Uterine smooth muscle cell (primary cell): ENCODE results near the gene AP4B1. TPM values are rescaled to one million over a fixed set of nuclear protein-coding genes. Genes with fewer than 3 reads are reported as not detected.

ENCODE experiments used
- total RNA-seq: library from RNA; depleted of rRNA; stranded (reverse); fragments of >200 nt; gene quantifications from 2 replicates; pipeline ENCODE4 v1.2.3, GENCODE V29; 2014

Gene AP4B1
- total RNA-seq: 19.0 and 29.9 TPM in 2 replicates

DNA sequence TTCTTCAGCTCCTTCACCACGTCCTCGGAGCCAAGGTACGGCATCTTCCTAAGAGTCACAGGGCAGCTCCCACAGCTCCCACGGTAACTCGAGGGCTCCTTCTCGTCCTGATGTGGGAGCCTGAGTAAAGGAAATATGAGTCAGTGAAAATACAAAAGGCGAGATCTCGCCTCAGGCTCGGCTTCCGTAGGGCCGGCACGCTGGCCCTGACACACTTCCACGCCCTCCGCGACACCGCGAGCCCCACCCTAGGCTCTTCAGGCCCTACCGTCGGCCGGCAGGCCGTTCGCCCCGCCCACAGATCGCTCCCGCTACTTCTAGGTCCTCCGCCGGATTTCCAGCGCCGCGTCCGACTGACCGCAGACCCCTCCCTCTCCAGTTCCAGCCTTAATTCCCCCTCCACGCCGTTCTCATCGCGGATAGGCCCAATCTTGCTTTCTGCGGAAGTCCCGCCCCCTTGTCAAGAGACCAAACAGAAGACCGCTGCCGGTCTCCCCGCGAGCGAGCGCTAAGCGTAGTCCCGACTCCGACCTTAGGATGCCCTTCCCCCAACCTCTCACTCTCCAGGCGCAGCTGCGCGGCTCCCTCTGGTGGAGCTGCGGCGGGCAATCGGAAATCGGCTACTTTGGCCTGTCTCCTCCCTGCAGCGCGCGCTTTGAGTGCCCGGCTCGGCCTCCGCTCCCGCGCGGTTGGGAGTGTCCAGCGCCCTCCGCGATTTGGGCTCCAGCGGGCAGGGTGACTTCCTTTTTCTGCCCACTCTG lies at the start of gene AP4B1, which contains the start of gene DCLRE1B:
Gene AP4B1 (minus strand): TSS at position 126 of the 761 bp plus-strand sequence. CDS start 82 bp downstream, at position 44.
Gene DCLRE1B (plus strand): TSS at position 653 of the 761 bp plus-strand sequence. CDS start 261 bp downstream, outside the sequence.

DNA sequence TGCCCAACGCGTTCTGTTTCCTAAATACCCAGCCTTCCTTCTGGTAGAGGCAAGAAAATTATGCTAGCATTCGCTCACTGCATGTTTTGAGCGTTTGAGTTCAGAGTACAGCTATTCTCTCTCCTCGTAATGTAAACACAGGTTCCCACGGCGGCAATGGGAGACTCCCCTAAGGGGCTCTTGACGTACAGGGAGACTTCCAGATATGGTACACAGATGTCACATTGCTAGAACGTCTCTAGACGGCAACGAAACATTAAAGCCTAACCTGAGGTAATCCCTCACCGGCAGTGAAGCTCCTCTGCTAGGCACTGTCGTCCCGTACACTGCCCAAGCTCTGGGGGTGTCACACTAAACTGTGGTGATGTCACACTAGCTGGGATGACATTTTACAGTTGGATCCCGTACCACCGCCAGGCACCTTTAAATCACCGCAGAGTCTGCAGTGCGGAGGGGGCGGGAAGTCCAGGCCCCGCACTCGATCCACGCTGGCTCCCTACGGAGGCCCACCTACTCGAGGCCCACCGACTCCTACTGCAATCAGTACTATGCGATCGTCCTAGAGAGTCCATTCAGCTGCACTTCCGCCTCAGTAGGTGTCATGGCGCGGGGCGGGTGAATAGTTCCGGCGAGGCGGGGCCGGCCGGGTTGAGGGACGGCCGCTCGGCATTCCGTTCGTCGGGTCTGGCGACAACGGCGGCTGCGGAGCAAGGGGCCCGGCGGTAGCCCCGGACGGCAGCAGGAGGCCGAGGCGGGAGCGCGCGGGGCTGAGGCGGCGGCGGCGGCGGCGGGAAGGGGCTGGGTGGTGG lies 24.5 kb upstream of the AP4B1 start, which contains the start of gene HIPK1:
Gene HIPK1 (plus strand): TSS at position 384 of the 809 bp plus-strand sequence.

DNA sequence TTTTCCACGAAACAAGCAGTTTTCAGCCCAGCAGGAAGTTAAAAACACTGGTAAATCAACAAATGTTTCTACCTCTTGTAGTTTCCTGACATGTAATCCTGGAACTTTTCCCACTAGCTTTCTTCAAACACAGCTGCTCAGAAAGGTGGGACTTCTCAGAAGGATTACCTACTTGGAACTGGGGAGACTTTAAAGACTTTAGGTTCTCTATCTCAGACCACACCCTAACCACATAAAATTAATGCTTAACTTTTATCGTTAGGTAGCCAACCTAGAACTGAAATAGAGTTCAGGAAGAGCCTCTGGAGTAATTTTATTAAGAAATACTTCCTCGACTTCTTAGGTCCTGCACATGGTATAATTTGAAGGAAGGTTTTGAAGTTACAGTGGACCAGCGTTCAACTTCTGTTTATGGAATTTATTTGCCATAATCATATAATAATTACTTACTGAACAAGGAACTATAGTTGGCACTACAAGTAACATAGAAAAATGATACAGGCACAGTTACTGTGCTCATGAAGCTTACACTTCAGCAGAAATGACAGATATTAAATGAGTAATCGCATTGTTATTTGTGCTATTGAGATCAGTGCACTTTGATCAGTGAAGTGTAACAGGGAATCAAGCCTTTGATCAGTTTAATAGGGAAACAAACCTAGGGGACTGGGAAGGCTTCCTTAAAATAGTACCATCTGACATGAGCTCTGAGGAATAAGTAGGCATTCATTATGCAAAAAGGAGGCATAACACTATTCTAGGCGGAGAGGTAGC lies 17.0 kb downstream of the AP4B1 start, which contains the start of gene BCL2L15:
Gene BCL2L15 (minus strand): TSS at position 180 of the 774 bp plus-strand sequence. CDS start 206 bp downstream, outside the sequence.

DNA sequence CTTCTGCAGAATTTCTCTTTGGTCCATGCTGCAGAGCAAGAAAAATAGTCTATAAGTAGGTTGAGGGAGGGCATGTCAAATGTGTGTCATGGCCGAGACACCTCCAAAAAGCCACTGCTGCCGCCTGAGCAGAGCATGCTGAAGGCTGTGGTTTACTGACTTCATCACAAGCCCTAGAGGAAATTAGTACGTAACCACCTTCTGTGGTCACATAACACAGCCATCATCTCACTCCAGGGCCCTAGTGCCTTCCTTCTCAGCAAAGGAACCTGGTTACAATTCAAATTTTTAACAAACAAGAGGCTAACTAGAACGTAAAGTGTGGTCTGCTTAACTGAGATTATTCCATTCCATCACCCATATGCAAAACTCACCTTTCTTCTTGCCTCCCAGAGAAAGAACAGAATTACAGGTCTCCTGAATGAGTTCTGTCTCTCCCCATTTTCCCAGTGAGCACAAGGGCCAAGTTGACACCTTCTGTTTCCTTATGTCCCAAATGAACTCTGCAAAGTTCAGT lies 32.9 kb downstream of the AP4B1 start, which contains the start of gene PTPN22:
Gene PTPN22 (minus strand): TSS at position 116 of the 517 bp plus-strand sequence.

Other genes starting within 250 kb of the AP4B1 start
- gene PHTF1, start 145.3 kb downstream of the AP4B1 start, total RNA-seq: 42.3 and 52.4 TPM in 2 replicates
- gene RSBN1, start 92.3 kb downstream of the AP4B1 start, total RNA-seq: 10.6 and 11.5 TPM in 2 replicates
- 0.66 and 0.75 TPM in 2 replicates for gene PTPN22, start 33.1 kb downstream of the AP4B1 start, total RNA-seq
- 0.11 and 0.12 TPM in 2 replicates for gene BCL2L15, start 17.2 kb downstream of the AP4B1 start, total RNA-seq
- 1.2 and 3.7 TPM in 2 replicates for gene DCLRE1B, start 527 bp upstream of the AP4B1 start, total RNA-seq
- 18.6 and 19.1 TPM in 2 replicates for gene HIPK1, start 24.5 kb upstream of the AP4B1 start, total RNA-seq
- 187 and 300 TPM in 2 replicates for gene OLFML3, start 74.7 kb upstream of the AP4B1 start, total RNA-seq
- not detected in 2 replicates for gene SYT6, start 249.1 kb upstream of the AP4B1 start, total RNA-seq